DND-41 (cell line): ENCODE results near the gene HSPA13.

Experiments
- ATAC-seq: fragments of 200-7000 bp; cut with Tn5 transposase; 3 replicates; pipeline ENCODE4 v1.9.1; 2021; ENCODE audit warnings: low read depth; ENCODE audit not compliant: insufficient read depth
- DNase-seq: peaks from one replicate; pipeline ENCODE4 v3.0.0-alpha.2; 2020
- H2AFZ ChIP-seq: 2 replicates; pipeline ENCODE4 v1.6.0; 2012; ENCODE audit warnings: low read depth, low read length
- H3K27ac ChIP-seq: 2 replicates; pipeline ENCODE4 v1.5.1; 2012; ENCODE audit warnings: low read length, inconsistent platforms
- H3K27me3 ChIP-seq: fragments of 200-600 bp; sonication (generic); 2 replicates; pipeline ENCODE4 v1.6.0; 2012; ENCODE audit warnings: low read length, mild to moderate bottlenecking, inconsistent platforms; ENCODE audit not compliant: insufficient read depth, poor library complexity
- H3K36me3 ChIP-seq: 2 replicates; pipeline ENCODE4 v1.5.1; 2012; ENCODE audit warnings: low read length, inconsistent platforms; ENCODE audit not compliant: insufficient read depth
- H3K4me1 ChIP-seq: 2 replicates; pipeline ENCODE4 v1.5.1; 2012; ENCODE audit warnings: mild to moderate bottlenecking, low read length; ENCODE audit not compliant: insufficient read depth
- H3K4me2 ChIP-seq: 2 replicates; pipeline ENCODE4 v1.6.0; 2012; ENCODE audit warnings: mild to moderate bottlenecking, moderate library complexity, low read length, inconsistent platforms; ENCODE audit not compliant: insufficient read depth
- H3K4me3 ChIP-seq, 2 experiments: fragments of 200-600 bp in 1 of 2; shearing (Covaris generic) in 1 of 2; 2 replicates each; pipeline ENCODE4 v1.5.1; 2012 to 2016; ENCODE audit warnings: inconsistent platforms in 2 of 2, low read length in 2 of 2, mild to moderate bottlenecking in 2 of 2, low read depth in 1 of 2, moderate library complexity in 1 of 2
- H3K79me2 ChIP-seq: 2 replicates; pipeline ENCODE4 v1.6.0; 2012; ENCODE audit warnings: low read length, inconsistent platforms; ENCODE audit not compliant: insufficient read depth
- H3K9ac ChIP-seq: 2 replicates; pipeline ENCODE4 v1.6.0; 2012; ENCODE audit warnings: low read depth, mild to moderate bottlenecking, inconsistent platforms, low read length, moderate library complexity
- H3K9me3 ChIP-seq: 2 replicates; pipeline ENCODE4 v1.5.1; 2012; ENCODE audit warnings: low read length, moderate library complexity, mild to moderate bottlenecking, inconsistent platforms; ENCODE audit not compliant: insufficient read depth, severe bottlenecking
- H4K20me1 ChIP-seq: 2 replicates; pipeline ENCODE4 v1.6.0; 2012; ENCODE audit warnings: low read length; ENCODE audit not compliant: insufficient read depth
- CTCF ChIP-seq: IDR thresholded peaks from 2 replicates; pipeline ENCODE4 v1.5.1; 2012; ENCODE audit warnings: borderline replicate concordance, low read length, moderate library complexity, mild to moderate bottlenecking; ENCODE audit not compliant: poor library complexity, severe bottlenecking; ENCODE audit errors: extremely low read depth
- EZH2 ChIP-seq: IDR thresholded peaks from 3 replicates; pipeline ENCODE4 v1.6.1; 2012; ENCODE audit warnings: borderline replicate concordance, low read depth, mild to moderate bottlenecking, moderate library complexity, low read length, inconsistent platforms; ENCODE audit not compliant: severe bottlenecking

The HSPA13 gene

GRCh38 chr21:14358775-14359174 is 24.2 kb downstream of the HSPA13 start:
- Histone ChIP-seq H3K4me3 (no peak overlapping the region), H3K9me3 (no peaks in the 10 kb centered on the region), H2AFZ (no peak overlapping the region), H4K20me1 (no peaks in the 10 kb centered on the region), H3K27ac (no peak overlapping the region), H3K27me3 (peaks cover 2% of the 10 kb centered on the region), H3K9ac (no peak overlapping the region), H3K36me3 (no peaks in the 10 kb centered on the region), H3K4me2 (no peak overlapping the region), H3K79me2 (no peaks in the 10 kb centered on the region), H3K4me1 (no peaks in the 10 kb centered on the region)
- DNase-seq, result no peak
- no peak for ATAC-seq
- TF ChIP-seq CTCF (no peak), EZH2 (no peak)

- H3K36me3 ChIP-seq, result no peaks in the 10 kb centered on the region
- no peaks in the 10 kb centered on the region for H4K20me1 ChIP-seq
- no peak overlapping the region for H3K4me3 ChIP-seq
- H3K4me2 ChIP-seq, result no peak overlapping the region
- TF ChIP-seq CTCF, result no peak
- H3K9ac ChIP-seq, result no peak overlapping the region
- H3K79me2 ChIP-seq, result no peaks in the 10 kb centered on the region
- DNase-seq (no peak), ATAC-seq (no peak)
- no peaks in the 10 kb centered on the region for H3K9me3 ChIP-seq
- H3K4me1 ChIP-seq, result no peaks in the 10 kb centered on the region
- no peak overlapping the region for H2AFZ ChIP-seq
- no peaks in the 10 kb centered on the region for H3K27me3 ChIP-seq
- no peak overlapping the region for H3K27ac ChIP-seq
Measured at GRCh38 chr21:14356746-14357145, 26.2 kb downstream of the HSPA13 start.

- Histone ChIP-seq H3K79me2 (no peaks in the 10 kb centered on the region), H4K20me1 (no peaks in the 10 kb centered on the region), H3K4me1 (no peaks in the 10 kb centered on the region), H2AFZ (no peak overlapping the region), H3K4me3 (no peak overlapping the region), H3K9me3 (no peaks in the 10 kb centered on the region), H3K27ac (no peak overlapping the region), H3K9ac (no peak overlapping the region), H3K27me3 (no peaks in the 10 kb centered on the region), H3K36me3 (no peaks in the 10 kb centered on the region), H3K4me2 (no peak overlapping the region)
- DNase-seq (no peak), ATAC-seq (no peak)
- no peak for TF ChIP-seq EZH2
- no peak for TF ChIP-seq CTCF
Measured at GRCh38 chr21:14354515-14354914, 28.4 kb downstream of the HSPA13 start.

- no peak for ATAC-seq
- Histone ChIP-seq H3K36me3 (no peaks in the 10 kb centered on the region), H3K27ac (no peak overlapping the region), H3K4me3 (no peak overlapping the region), H4K20me1 (no peaks in the 10 kb centered on the region), H3K4me2 (no peak overlapping the region), H3K9ac (no peak overlapping the region), H3K9me3 (no peaks in the 10 kb centered on the region), H3K4me1 (no peaks in the 10 kb centered on the region), H2AFZ (no peak overlapping the region), H3K79me2 (no peaks in the 10 kb centered on the region), H3K27me3 (no peaks in the 10 kb centered on the region)
- DNase-seq, result no peak
- TF ChIP-seq EZH2 (no peak), CTCF (no peak)
Measured at GRCh38 chr21:14353726-14354125, 29.2 kb downstream of the HSPA13 start.
